Fibroblast of lung (primary cell): ENCODE measurements around the gene MTAP. TPM values are rescaled to one million over a fixed set of nuclear protein-coding genes. Genes with fewer than 3 reads are reported as not detected.

Experiments
- DNase-seq, 2 donors: peaks; one replicate each; pipeline versions ENCODE4 v3.0.0 to v3.0.0-alpha.2; 2010; ENCODE audit warnings: low read depth in 2 of 2
- H2AFZ ChIP-seq: 2 replicates; pipeline ENCODE4 v1.5.1; 2012; ENCODE audit warnings: low read length, control low read depth, inconsistent platforms
- H3K27ac ChIP-seq: 2 replicates; pipeline ENCODE4 v1.5.1; 2011; ENCODE audit warnings: low read length, control low read depth; ENCODE audit not compliant: insufficient read depth
- H3K27me3 ChIP-seq: 2 replicates; pipeline ENCODE4 v1.5.1; 2011; ENCODE audit warnings: mild to moderate bottlenecking, low read length; ENCODE audit not compliant: control insufficient read depth, insufficient read depth
- H3K36me3 ChIP-seq: 2 replicates; pipeline ENCODE4 v1.5.1; 2011; ENCODE audit warnings: low read length; ENCODE audit not compliant: control insufficient read depth, insufficient read depth
- H3K4me1 ChIP-seq: 2 replicates; pipeline ENCODE4 v1.5.1; 2011; ENCODE audit warnings: low read length; ENCODE audit not compliant: control insufficient read depth, insufficient read depth; ENCODE audit errors: extremely low read depth
- H3K4me2 ChIP-seq: 2 replicates; pipeline ENCODE4 v1.5.1; 2011; ENCODE audit warnings: low read length, control low read depth; ENCODE audit not compliant: insufficient read depth; ENCODE audit errors: extremely low read depth
- H3K4me3 ChIP-seq, 4 experiments: fragments of 200-600 bp in 1 of 4; sonication (generic) in 1 of 4; replicated peaks in 1 of 4; 2 replicates each; pipeline ENCODE4 v1.5.1; 2011 to 2016; ENCODE audit warnings: low read length in 4 of 4, low read depth in 3 of 4, mild to moderate bottlenecking in 3 of 4, control low read depth in 2 of 4, inconsistent platforms in 1 of 4, mixed read lengths in 1 of 4; ENCODE audit not compliant: insufficient read depth in 1 of 4; ENCODE audit errors: control extremely low read depth in 1 of 4
- H3K79me2 ChIP-seq: 2 replicates; pipeline ENCODE4 v1.5.1; 2012; ENCODE audit warnings: mild to moderate bottlenecking, low read length, inconsistent platforms; ENCODE audit not compliant: control insufficient read depth, insufficient read depth
- H3K9ac ChIP-seq: 2 replicates; pipeline ENCODE4 v1.5.1; 2011; ENCODE audit warnings: mild to moderate bottlenecking, low read length, control low read depth; ENCODE audit not compliant: insufficient read depth
- H3K9me3 ChIP-seq: 2 replicates; pipeline ENCODE4 v1.5.1; 2012; ENCODE audit warnings: low read depth, low read length; ENCODE audit not compliant: control insufficient read depth, insufficient read depth
- H4K20me1 ChIP-seq: 2 replicates; pipeline ENCODE4 v1.5.1; 2011; ENCODE audit warnings: low read length; ENCODE audit not compliant: control insufficient read depth, insufficient read depth; ENCODE audit errors: extremely low read depth
- EZH2 ChIP-seq: IDR thresholded peaks from 2 replicates; pipeline ENCODE4 v1.5.1; 2012; ENCODE audit warnings: low read length, control low read depth, mild to moderate bottlenecking; ENCODE audit errors: missing control alignments
- polyA plus RNA-seq, 2 donors: library from polyadenylated mRNA; depleted of rRNA in 1 of 2; stranded (reverse) in 1 of 2; unstranded in 1 of 2; fragments of >200 nt; gene quantifications; 2 replicates each; pipeline ENCODE4 v1.2.1, GENCODE V29; 2011 to 2012; ENCODE audit warnings: missing spikeins in 1 of 2
- total RNA-seq: library from RNA; depleted of rRNA; stranded (reverse); fragments of >200 nt; gene quantifications from 2 replicates; pipeline ENCODE4 v1.2.1, GENCODE V29; 2014
- TF ChIP-seq, protein P1 (sequence below), 2 donors: IDR thresholded peaks in 1 of 2; conservative IDR thresholded peaks in 1 of 2; 1 replicate in 1 of 2; 2 replicates in 1 of 2; pipeline ENCODE4 v1.5.1; 2011 to 2012; ENCODE audit warnings: low read length in 2 of 2, control low read depth in 1 of 2, inconsistent platforms in 1 of 2, low read depth in 1 of 2, mild to moderate bottlenecking in 1 of 2

MTAP gene
- total and polyA plus RNA-seq, 2 donors (not counting 1 experiment from before 2014, with no cell fraction given): 20.0 to 27.6 TPM

- Histone ChIP-seq H2AFZ (no peak overlapping the region), H3K9ac (no peak overlapping the region), H3K79me2 (no peaks in the 10 kb centered on the region), H3K4me1 (no peaks in the 10 kb centered on the region), H3K36me3 (peaks cover 2% of the 10 kb centered on the region), H4K20me1 (no peaks in the 10 kb centered on the region), H3K27ac (no peak overlapping the region), H3K4me2 (no peak overlapping the region), H3K9me3 (no peaks in the 10 kb centered on the region), H3K27me3 (no peaks in the 10 kb centered on the region), H3K4me3 (no peak overlapping the region)
- TF ChIP-seq, protein P1, sequence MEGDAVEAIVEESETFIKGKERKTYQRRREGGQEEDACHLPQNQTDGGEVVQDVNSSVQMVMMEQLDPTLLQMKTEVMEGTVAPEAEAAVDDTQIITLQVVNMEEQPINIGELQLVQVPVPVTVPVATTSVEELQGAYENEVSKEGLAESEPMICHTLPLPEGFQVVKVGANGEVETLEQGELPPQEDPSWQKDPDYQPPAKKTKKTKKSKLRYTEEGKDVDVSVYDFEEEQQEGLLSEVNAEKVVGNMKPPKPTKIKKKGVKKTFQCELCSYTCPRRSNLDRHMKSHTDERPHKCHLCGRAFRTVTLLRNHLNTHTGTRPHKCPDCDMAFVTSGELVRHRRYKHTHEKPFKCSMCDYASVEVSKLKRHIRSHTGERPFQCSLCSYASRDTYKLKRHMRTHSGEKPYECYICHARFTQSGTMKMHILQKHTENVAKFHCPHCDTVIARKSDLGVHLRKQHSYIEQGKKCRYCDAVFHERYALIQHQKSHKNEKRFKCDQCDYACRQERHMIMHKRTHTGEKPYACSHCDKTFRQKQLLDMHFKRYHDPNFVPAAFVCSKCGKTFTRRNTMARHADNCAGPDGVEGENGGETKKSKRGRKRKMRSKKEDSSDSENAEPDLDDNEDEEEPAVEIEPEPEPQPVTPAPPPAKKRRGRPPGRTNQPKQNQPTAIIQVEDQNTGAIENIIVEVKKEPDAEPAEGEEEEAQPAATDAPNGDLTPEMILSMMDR (conservative IDR thresholded peaks at IDR 0.05 in 1 of 2, IDR thresholded peaks at IDR 0.05 in 1 of 2; ENCODE audit: low read depth in 1 of 2, low read length in 2 of 2): no peak
- no peak for TF ChIP-seq EZH2
- DNase-seq: no peak
Observed at GRCh38 chr9:21889673-21890072, 87.2 kb downstream of the MTAP start.

DNA sequence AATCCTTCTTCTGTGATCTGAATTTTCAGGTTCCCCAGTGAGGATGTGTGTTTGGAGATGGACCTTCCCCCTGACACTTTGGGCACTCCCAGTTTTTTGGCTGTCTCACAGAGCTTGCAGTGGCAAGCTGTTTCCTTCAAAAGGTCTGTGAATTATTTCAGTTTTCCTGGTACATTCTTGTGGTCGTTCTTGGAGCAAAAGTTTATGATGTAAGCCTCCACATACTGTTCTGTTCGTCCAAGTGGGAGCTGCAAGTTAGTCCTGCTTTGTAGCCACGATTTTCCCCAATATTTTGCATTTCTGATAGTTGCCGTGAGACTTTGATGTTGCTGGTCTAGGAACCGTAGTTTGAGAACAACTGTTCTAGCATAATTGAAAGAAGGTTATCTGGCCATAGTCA lies 88.3 kb downstream of the MTAP start:
- H3K4me1 ChIP-seq: no peaks in the 10 kb centered on the region
- no peak overlapping the region for H3K4me2 ChIP-seq
- no peak overlapping the region for H3K9ac ChIP-seq
- no peaks in the 10 kb centered on the region for H3K79me2 ChIP-seq
- no peaks in the 10 kb centered on the region for H3K27me3 ChIP-seq
- peak in 1 of 2 donors; percentile 70 for DNase-seq
- H3K4me3 ChIP-seq: no peak overlapping the region
- H3K27ac ChIP-seq: no peak overlapping the region
- H4K20me1 ChIP-seq: no peaks in the 10 kb centered on the region
- no peaks in the 10 kb centered on the region for H3K9me3 ChIP-seq
- H2AFZ ChIP-seq: no peak overlapping the region
- peaks cover 2% of the 10 kb centered on the region for H3K36me3 ChIP-seq
- no peak for TF ChIP-seq EZH2
- TF ChIP-seq, protein P1 (conservative IDR thresholded peaks at IDR 0.05 in 1 of 2, IDR thresholded peaks at IDR 0.05 in 1 of 2; ENCODE audit: low read depth in 1 of 2, low read length in 2 of 2): no peak

DNA sequence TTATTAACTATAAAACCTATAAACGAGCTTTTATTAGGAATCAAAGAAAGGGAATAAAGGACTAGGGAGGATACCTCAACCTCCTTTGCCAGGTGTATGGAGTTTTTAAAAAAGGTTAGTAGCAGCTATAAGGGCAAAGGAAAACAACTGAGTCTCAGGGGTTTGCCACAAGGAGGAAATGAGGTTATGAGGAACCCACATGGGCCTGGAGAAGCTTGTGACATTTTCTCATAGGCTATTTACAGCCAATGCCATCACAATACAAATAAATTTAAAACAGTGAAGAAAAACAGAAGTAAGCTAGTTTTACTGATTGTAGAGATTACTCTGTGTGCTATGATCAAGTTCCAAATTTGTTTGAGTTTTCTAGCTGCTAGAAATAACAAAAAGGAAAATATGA lies 99.1 kb downstream of the MTAP start:
- Histone ChIP-seq H3K9ac (no peak overlapping the region), H3K4me2 (no peak overlapping the region), H4K20me1 (no peaks in the 10 kb centered on the region), H3K27me3 (no peaks in the 10 kb centered on the region), H3K4me1 (peaks cover 3% of the 10 kb centered on the region), H3K27ac (no peak overlapping the region), H2AFZ (no peak overlapping the region), H3K4me3 (no peak overlapping the region), H3K36me3 (no peaks in the 10 kb centered on the region), H3K9me3 (no peaks in the 10 kb centered on the region), H3K79me2 (no peaks in the 10 kb centered on the region)
- DNase-seq: no peak
- TF ChIP-seq EZH2: no peak
- TF ChIP-seq, protein P1 (conservative IDR thresholded peaks at IDR 0.05 in 1 of 2, IDR thresholded peaks at IDR 0.05 in 1 of 2; ENCODE audit: low read depth in 1 of 2, low read length in 2 of 2): no peak
